GM18867 (cell line): ENCODE results near the gene ABCC10.
"Not testable (repeated sequence)": the region's sequence is repeated elsewhere in the genome, so short reads cannot be mapped to it uniquely, and the experiment has no call there.

Source experiments
- ATAC-seq: cut with Tn5 transposase; IDR thresholded peaks from one replicate; pipeline ENCODE4 v1.9.1; 2021; ENCODE audit warnings: mild to moderate bottlenecking, moderate library complexity; ENCODE audit not compliant: unreplicated experiment

ABCC10 gene

DNA sequence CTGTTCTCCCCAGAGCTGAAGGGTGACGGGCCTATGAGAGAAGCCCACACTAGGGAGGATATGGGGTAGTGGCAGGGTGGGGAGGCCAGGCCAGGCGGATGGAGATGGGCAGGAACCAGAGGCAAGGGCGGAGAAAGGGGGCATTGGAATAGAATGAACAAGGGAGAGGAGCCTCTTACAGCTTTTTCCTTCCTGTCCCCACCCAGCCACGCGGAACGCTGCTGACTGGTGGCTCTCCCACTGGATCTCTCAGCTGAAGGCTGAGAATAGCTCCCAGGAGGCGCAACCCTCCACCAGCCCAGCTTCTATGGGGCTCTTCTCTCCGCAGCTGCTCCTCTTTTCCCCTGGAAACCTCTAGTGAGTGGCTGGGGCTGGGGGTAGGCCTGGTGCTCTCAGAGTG is 17.2 kb downstream of the ABCC10 start:
- no peak for ATAC-seq

- no peak for ATAC-seq
These were observed 18.2 kb downstream of the ABCC10 start for GRCh38 chr6:43445576-43445975.

DNA sequence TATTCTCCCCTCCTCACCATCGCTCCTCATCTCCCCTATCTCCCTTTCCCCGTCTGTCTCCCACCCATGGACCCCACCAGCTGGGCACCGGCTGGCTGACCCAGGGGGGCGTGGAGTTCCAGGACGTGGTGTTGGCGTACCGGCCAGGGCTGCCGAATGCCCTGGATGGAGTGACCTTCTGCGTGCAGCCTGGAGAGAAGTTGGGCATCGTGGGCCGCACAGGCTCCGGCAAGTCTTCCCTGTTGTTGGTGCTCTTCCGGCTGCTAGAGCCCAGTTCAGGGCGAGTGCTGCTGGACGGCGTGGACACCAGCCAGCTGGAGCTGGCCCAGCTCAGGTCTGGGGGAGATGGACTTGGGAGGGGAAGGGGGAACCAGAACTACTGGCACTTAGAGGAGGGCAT is 20.3 kb downstream of the ABCC10 start:
- ATAC-seq, result no peak

GRCh38 chr6:43448916-43449315 is 21.6 kb downstream of the ABCC10 start:
- no peak for ATAC-seq

- ATAC-seq, result no peak
These were observed 23.4 kb downstream of the ABCC10 start for GRCh38 chr6:43450699-43451131.

DNA sequence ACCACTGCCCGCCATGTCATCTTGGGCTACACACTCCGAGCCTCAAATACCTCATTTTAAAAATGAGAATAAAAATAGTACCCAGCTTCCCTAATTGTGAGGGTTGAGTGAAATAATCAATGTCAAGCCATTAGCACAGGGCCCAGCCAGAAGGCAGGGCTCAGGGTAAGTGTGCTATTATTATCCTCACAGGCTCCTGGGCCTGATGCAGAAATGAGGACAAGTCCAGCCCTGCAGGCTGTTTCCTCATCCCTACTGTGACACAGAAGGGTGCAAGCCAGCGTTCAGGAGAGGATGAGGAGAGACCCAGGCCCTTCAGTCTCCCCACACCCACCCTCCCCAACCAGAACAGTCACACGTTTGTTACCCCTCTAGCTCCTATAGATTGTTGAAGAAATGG is 24.0 kb downstream of the ABCC10 start:
- no peak for ATAC-seq

- ATAC-seq, result no peak
These were observed 24.6 kb downstream of the ABCC10 start for GRCh38 chr6:43451939-43452338.

DNA sequence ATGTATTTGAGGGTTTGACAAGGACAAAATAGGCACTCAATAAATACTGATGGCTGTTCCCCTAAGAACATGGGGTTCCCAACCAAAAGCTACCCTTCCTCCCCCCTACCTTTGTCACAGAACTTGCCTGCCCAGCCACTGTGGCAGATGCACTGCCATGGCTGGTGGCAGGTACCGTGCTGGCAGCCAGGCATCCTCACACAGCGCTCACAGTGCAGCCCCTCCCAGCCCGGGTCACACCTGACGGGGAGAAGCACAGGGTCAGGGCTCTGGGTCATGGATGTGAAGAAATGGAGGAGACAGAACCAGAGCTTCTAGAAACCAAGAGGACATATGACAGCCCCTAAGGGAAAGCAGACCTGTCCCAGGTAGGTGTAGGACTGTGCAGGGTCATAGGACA is 25.6 kb downstream of the ABCC10 start:
- ATAC-seq, result no peak

DNA sequence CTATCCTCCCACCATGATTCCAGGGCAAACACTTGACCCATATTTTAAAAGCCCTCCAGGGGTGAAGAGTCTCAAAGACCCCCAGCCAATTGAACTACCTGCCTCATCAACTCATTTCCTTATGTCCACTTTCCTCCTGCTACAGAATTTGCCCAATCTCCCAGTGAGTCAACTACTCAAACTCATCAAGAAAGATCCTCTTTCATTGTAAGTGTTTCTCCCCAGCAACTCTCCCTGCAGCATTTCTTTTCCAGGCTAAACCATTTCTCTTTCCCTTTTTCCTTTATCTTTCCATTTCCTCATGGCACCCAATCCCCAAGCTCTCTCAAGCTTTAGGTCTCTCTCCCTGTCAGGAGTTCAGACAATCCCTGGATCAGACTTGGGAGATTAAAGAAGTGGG is 26.5 kb downstream of the ABCC10 start:
- no peak for ATAC-seq

- ATAC-seq, result peak; percentile 59
These were observed 27.0 kb downstream of the ABCC10 start for GRCh38 chr6:43454290-43454695.

DNA sequence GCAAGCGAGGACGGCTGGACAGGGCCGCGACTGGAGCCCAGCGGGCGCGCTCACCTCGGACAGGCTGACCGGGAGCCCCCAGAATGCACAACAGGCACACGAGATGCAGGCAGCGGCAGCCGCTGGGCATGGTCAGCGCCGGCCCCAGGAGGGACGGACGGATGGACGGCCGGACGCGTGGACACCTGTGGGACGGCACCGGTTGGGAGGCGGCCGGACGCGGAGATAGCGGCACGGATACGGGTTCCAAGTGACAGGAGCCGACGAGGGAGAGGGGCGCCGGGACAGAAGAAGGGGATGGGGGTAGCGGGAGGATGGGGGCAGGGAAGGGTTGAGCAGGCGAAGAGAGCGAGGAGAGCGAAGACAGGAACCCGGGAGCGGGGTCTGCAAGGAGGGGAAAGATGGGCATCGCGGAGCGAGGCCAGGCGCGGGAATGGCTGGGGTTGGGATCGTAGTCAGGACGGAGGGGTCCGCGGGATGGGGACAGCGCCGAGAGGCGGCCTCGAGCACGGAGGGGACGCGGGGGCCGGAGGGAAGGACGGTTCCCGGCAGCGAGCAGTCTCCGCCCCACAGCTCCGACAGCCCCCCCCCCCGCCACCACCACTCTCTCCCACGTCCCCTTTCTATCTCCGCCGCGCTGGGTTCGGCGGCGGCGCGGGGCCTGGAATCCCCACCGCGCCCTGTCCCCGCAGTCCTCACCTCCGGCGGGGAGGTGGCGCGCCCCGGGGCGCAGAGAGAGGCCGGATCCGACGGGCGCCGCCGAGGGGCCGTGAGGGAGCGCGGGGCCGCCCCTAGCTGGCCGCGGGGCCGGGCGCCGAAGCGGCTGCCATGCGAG is 27.6 kb downstream of the ABCC10 start:
- peak; percentile 15 for ATAC-seq

DNA sequence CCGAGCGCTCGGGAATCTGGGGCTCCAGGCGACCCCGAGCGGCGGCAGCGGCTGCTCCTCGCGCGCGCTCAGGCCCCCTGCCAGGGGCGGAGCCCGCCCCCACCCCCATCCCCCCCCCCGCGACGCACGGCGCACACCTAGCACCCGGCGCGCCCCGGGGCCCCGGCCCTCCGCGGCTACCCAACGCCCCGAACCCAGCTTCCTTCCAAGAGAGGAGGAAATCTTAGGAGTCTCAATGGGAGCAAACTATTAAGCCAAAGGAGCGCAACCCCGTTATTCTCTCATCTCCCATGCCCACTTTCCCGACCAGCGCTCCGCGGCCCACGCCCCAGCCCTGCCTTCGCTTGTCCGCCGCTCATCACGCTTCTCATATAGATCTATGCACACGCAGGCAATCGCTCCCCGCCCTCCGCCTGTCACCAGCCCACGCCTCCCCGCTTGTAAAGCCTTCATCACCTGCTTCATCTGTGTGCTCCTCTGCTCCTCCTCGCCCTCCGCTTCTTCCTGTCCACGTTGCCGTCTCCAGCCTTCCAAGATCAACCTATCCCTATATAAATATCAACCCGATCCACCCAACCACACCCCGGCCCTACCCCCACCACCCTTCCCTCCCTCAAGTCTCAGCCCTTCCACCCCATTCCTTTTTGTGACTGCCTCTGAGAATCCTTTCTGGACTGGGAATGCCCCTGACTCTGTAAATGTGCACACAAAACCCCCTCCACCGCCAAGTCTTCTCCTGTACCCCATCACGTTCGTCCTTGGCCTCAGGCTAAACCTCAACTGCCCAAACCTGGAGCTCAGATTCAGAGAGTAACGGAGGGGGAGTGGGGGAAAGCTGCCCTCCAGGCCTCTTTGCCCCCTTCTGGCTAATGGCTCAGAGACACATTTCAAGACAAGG is 28.4 kb downstream of the ABCC10 start, which contains the start of gene DLK2:
Gene DLK2 (minus strand): TSS at position 18 of the 898 bp plus-strand sequence. CDS start 723 bp downstream, outside the sequence.
- no peak for ATAC-seq

DNA sequence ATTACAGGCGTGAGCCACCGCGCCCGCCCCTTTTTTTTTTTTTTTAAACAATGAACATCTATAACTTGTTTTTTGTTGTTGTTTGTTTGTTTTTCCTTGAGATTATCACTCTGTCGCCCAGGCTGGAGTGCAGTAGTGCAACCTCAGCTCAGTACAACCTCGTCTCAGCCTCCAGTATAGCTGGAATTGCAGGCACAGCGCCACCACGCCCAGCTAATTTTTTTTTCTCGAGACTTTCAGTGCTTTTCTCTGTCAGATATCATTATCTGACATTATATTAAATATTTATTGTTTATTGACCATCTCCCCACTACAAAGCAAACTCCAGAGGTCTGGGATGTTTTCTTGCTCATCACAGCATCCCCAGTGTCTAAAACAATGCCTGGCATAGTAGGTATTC is 30.3 kb downstream of the ABCC10 start:
- ATAC-seq, result no peak

DNA sequence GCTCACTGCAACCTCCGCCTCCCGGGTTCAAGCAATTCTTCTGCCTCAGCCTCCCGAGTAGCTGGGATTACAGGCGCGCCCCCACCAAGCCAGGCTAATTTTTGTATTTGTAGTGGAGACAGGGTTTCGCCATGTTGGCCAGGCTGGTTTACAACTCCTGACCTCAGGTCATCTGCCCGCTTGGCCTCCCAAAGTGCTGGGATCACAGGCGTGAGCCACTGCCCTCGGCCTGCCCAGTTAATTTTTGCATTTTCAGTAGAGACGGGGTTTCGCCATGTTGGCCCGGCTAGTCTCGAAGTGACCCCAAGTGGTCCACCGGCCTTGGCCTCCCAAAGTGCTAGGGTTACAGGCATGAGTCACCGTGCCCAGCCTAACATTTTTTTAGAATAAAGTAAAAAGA is 30.8 kb downstream of the ABCC10 start:
- ATAC-seq, result not testable (repeated sequence)

DNA sequence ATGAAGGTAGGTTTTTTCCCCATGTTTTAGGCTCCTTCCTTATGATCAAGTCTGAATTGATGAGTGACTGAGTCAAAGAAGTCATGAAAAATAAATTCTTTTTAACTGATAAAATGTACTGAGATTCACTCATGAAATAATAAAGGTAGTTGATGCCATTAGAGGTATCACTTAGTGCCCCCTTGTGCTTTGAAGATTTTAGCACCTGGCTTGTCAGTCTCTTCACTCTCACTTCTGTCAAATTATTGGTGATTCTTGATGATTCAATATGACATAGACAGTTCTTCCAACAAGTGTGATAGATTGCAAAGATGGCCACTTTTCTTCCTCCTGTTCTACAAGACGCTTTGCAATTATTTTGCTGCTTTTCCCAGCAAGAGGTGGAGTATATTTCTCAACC is 32.2 kb downstream of the ABCC10 start:
- ATAC-seq, result no peak

- no peak for ATAC-seq
These were observed 32.7 kb downstream of the ABCC10 start for GRCh38 chr6:43460032-43460431.

DNA sequence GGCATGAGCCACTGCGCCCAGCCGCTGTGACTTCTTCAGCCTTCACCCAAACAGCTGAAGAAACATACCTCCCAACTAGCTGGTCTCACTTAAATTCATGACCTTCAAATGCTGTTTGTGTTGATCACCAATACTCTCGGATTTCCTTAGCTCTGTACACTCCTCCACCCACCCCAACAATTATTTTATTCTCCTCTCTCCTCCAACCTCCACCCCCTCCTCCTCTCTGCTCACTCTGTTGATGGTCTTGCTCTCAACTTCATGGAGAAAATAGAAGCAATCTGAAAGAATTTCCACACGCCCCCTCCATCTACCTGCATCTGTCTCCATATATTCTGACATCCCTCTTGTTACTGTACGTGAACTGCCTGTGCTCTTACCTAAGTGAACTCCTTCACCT is 34.6 kb downstream of the ABCC10 start:
- ATAC-seq, result no peak

- no peak for ATAC-seq
These were observed 37.0 kb downstream of the ABCC10 start for GRCh38 chr6:43464337-43464736.

DNA sequence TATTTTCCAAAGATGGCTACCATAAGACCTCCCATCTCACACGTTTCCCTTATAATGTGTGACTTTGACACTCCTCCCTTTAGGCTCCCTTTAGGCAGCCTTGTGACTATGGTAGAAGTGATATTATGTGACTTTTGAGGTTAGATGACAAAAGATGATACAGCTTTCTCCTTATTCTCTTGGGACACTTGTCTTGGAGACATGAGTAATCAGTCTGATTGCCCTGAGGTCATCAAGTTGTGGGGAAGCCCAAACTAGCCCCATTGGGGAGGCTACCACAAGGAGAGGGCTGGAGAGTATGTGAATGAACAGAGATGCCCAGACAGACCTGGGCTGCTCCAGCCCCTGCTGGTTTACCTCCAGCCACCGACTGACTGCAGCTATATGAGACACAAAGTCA is 38.6 kb downstream of the ABCC10 start:
- no peak for ATAC-seq

- ATAC-seq, result not testable (repeated sequence)
These were observed 39.9 kb downstream of the ABCC10 start for GRCh38 chr6:43467265-43467664.

GRCh38 chr6:43467752-43468151 is 40.4 kb downstream of the ABCC10 start:
- no peak for ATAC-seq

DNA sequence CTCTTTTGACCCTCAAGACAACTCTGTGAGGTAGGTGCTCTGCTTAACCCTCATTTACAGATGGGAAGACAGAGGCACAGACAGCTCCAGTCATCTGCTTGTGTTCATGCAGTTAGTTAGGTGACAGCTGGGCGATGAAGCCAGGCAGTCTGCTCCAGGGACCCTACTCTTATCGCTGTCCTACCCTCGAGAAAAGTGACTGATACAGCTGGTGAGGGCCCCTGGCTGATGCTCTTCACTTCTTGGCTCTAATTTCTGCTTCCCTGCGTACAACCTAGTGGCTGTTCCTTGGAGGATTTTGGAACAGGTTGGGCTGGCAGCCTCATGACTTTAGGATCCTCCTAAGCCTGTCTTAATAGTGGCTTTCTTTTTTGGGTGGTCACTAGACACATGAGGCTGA is 40.9 kb downstream of the ABCC10 start:
- ATAC-seq, result no peak
